Thoracic aorta (tissue), 2 donors: ENCODE data around the gene LIX1L. TPM values are rescaled to one million over a fixed set of nuclear protein-coding genes. Genes with fewer than 3 reads are reported as not detected.
"Not testable (repeated sequence)": the region's sequence is repeated elsewhere in the genome, so short reads cannot be mapped to it uniquely, and the experiment has no call there.

ENCODE experiments used
- ATAC-seq: fragments of 150-250 bp; one replicate; pipeline ENCODE4 v1.8.0; 2017; ENCODE audit warnings: low read depth; ENCODE audit not compliant: insufficient number of reproducible peaks, low FRiP score
- DNase-seq: peaks from one replicate; pipeline ENCODE4 v3.0.0-alpha.2; 2020; ENCODE audit warnings: low spot score
- H3K27ac ChIP-seq, 2 donors: fragments of 200-600 bp; sonication (generic); 1 replicate in 1 of 2; 2 replicates in 1 of 2; pipeline ENCODE4 v1.5.1; 2016; ENCODE audit warnings: mild to moderate bottlenecking in 2 of 2, moderate library complexity in 2 of 2
- H3K27me3 ChIP-seq: fragments of 200-600 bp; sonication (generic); replicated peaks from 2 replicates; pipeline ENCODE4 v1.6.0; 2016; ENCODE audit warnings: mild to moderate bottlenecking; ENCODE audit not compliant: insufficient read depth
- H3K36me3 ChIP-seq: fragments of 200-600 bp; sonication (generic); one replicate; pipeline ENCODE4 v1.5.1; 2016
- H3K4me1 ChIP-seq, 2 donors: fragments of 200-600 bp; sonication (generic); 1 replicate in 1 of 2; 2 replicates in 1 of 2; pipeline versions ENCODE4 v1.5.1 to v1.6.0; 2016; ENCODE audit warnings: low read depth in 2 of 2, mild to moderate bottlenecking in 1 of 2; ENCODE audit not compliant: control insufficient read depth in 1 of 2
- H3K4me3 ChIP-seq: fragments of 200-600 bp; sonication (generic); 2 replicates; pipeline ENCODE4 v1.5.1; 2016; ENCODE audit warnings: mild to moderate bottlenecking
- H3K9me3 ChIP-seq: fragments of 200-600 bp; sonication (generic); 2 replicates; pipeline ENCODE4 v1.5.1; 2016
- CTCF ChIP-seq: fragments of 200-600 bp; sonication (generic); IDR thresholded peaks from one replicate; pipeline ENCODE4 v1.5.1; 2019; ENCODE audit warnings: antibody characterized with exemption
- total RNA-seq, 2 donors: library from RNA; depleted of rRNA; stranded (reverse); fragments of >200 nt; gene quantifications; one replicate each; pipeline versions ENCODE4 v1.1.0 to v1.2.3, GENCODE V29; 2016

Gene LIX1L
- total RNA-seq, 2 donors from 2014 or later: 45.4 to 49.5 TPM

GRCh38 chr1:145927063-145927886 is 30.5 kb downstream of the LIX1L start, which contains the start of gene RBM8A:
Gene RBM8A, minus strand, starts transcription at chr1:145927484. Its CDS starts 58 bp downstream, at chr1:145927426.
- Histone ChIP-seq H3K4me3 (peak within 1 kb of the TSS; percentile 96), H3K4me1 (peaks cover 17 to 18% of the 10 kb centered on the region in 2 donors), H3K27ac (peak within 1 kb of the TSS; percentile 96 to 98), H3K9me3 (no peaks in the 10 kb centered on the region), H3K27me3 (no peaks in the 10 kb centered on the region), H3K36me3 (peaks cover 17% of the 10 kb centered on the region)
- ATAC-seq (peak; percentile 98), DNase-seq (peak; percentile 93)
- TF ChIP-seq CTCF: peak; percentile 54

- Histone ChIP-seq H3K27me3 (no peaks in the 10 kb centered on the region), H3K36me3 (peaks cover 17% of the 10 kb centered on the region), H3K27ac (peak overlapping the region; percentile 96 to 98), H3K9me3 (no peaks in the 10 kb centered on the region), H3K4me3 (peak overlapping the region; percentile 96), H3K4me1 (peaks cover 17 to 18% of the 10 kb centered on the region in 2 donors)
- no peak for TF ChIP-seq CTCF
- no peak for DNase-seq
- no peak for ATAC-seq
Measured at GRCh38 chr1:145926686-145927062, 31.1 kb downstream of the LIX1L start.

GRCh38 chr1:145922266-145922665 is 35.6 kb downstream of the LIX1L start:
- Histone ChIP-seq H3K4me1 (peaks cover 24 to 32% of the 10 kb centered on the region in 2 donors), H3K27me3 (no peaks in the 10 kb centered on the region), H3K27ac (no peak overlapping the region), H3K9me3 (no peaks in the 10 kb centered on the region), H3K4me3 (no peak overlapping the region), H3K36me3 (peaks cover 8% of the 10 kb centered on the region)
- ATAC-seq: no peak
- no peak for DNase-seq
- no peak for TF ChIP-seq CTCF

GRCh38 chr1:145920297-145920696 is 37.5 kb downstream of the LIX1L start:
- peak overlapping the region; percentile 86 for H3K4me3 ChIP-seq
- ATAC-seq: not testable (repeated sequence)

GRCh38 chr1:145918992-145919939 is 38.6 kb downstream of the LIX1L start:
- ATAC-seq: peak; percentile 36
- peaks cover 18 to 29% of the 10 kb centered on the region in 2 donors for H3K4me1 ChIP-seq
- no peak for TF ChIP-seq CTCF
- H3K36me3 ChIP-seq: peaks cover 11% of the 10 kb centered on the region
- H3K4me3 ChIP-seq: peak overlapping the region; percentile 86
- H3K27ac ChIP-seq: peak overlapping the region; percentile 82 to 83
- DNase-seq: no peak
- H3K27me3 ChIP-seq: no peaks in the 10 kb centered on the region
- H3K9me3 ChIP-seq: no peaks in the 10 kb centered on the region

More at GRCh38 chr1:145920297-145920696, 37.5 kb downstream of the LIX1L start:
- H3K27me3 ChIP-seq, DNase-seq, H3K9me3 ChIP-seq, H3K27ac ChIP-seq: not testable (repeated sequence)
- peaks cover 18 to 29% of the 10 kb centered on the region in 2 donors for H3K4me1 ChIP-seq
- H3K36me3 ChIP-seq: peaks cover 11% of the 10 kb centered on the region
